Transverse colon (tissue), 4 donors: Measurements from ENCODE around the gene STAM.

Source experiments
- EP300 ChIP-seq: sonication (generic); formaldehyde crosslinking; IDR thresholded peaks from one replicate; pipeline ENCODE4 v1.6.1; 2017; ENCODE audit warnings: antibody characterized with exemption, low read depth
- POLR2AphosphoS5 ChIP-seq, 3 donors: sonication (generic); formaldehyde crosslinking; IDR thresholded peaks; one replicate each; pipeline ENCODE4 v1.6.1; 2016; ENCODE audit warnings: antibody characterized with exemption in 3 of 3
- TF ChIP-seq, protein P1 (sequence below), 5 experiments: fragments of 200-600 bp in 3 of 5; fragments of 450-650 bp in 2 of 5; sonication (generic) in 3 of 5; IDR thresholded peaks; 1 replicate in 2 of 5; 2 replicates in 3 of 5; pipeline ENCODE4 v1.5.1; 2016 to 2017; ENCODE audit warnings: antibody characterized with exemption in 5 of 5, inconsistent platforms in 3 of 5, mild to moderate bottlenecking in 2 of 5, moderate library complexity in 1 of 5

DNA sequence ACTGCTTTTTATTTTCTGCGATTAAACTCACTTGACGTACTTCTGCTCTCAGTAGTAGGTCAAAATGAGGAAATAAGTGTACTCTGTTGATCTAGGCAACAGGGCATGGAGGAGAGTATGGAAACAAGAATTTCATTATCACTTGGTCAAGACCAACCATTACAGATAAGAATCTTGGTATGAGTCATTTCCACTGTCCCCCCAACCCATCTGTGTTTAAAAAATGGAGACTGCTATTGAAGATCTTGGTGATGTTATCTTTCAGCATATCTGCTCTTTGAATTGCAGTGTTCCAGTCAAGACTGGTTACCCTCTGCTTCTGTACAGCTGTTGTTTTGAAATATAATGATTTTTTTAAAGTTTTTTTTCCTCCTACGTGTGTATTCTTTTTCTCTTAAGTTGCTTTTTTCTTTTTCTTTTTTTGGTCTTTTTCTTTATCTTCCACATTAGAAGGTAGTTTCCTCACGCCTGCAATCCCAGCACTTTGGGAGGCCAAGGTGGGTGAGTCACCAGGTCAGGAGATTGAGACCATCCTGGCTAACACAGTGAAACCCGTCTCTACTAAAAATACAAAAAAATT lies 11.7 kb downstream of the STAM start:
- TF ChIP-seq, protein P1, sequence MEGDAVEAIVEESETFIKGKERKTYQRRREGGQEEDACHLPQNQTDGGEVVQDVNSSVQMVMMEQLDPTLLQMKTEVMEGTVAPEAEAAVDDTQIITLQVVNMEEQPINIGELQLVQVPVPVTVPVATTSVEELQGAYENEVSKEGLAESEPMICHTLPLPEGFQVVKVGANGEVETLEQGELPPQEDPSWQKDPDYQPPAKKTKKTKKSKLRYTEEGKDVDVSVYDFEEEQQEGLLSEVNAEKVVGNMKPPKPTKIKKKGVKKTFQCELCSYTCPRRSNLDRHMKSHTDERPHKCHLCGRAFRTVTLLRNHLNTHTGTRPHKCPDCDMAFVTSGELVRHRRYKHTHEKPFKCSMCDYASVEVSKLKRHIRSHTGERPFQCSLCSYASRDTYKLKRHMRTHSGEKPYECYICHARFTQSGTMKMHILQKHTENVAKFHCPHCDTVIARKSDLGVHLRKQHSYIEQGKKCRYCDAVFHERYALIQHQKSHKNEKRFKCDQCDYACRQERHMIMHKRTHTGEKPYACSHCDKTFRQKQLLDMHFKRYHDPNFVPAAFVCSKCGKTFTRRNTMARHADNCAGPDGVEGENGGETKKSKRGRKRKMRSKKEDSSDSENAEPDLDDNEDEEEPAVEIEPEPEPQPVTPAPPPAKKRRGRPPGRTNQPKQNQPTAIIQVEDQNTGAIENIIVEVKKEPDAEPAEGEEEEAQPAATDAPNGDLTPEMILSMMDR (IDR thresholded peaks at IDR 0.05), result no peak
- TF ChIP-seq EP300 (no peak), POLR2AphosphoS5 (IDR thresholded peaks at IDR 0.05) (no peak)
